Endothelial cell (in vitro differentiated cells): ENCODE results near the gene ADAP2. TPM values are rescaled to one million over a fixed set of nuclear protein-coding genes. Genes with fewer than 3 reads are reported as not detected.
A peak's percentile ranks its signal among the peaks of the same experiment; 100 is the strongest.
"Not testable (repeated sequence)": the region's sequence is repeated elsewhere in the genome, so short reads cannot be mapped to it uniquely, and the experiment has no call there.

Experiments
- DNase-seq: peaks from one replicate; pipeline ENCODE4 v3.0.0; 2021; ENCODE audit warnings: low spot score
- H3K27ac Mint-ChIP-seq: one replicate; pipeline ENCODE4 v1.8.0; 2021; ENCODE audit warnings: mixed read lengths, inconsistent platforms; ENCODE audit not compliant: unreplicated experiment
- H3K27me3 Mint-ChIP-seq: one replicate; pipeline ENCODE4 v1.8.0; 2021; ENCODE audit warnings: mild to moderate bottlenecking, moderate library complexity, mixed read lengths, inconsistent platforms; ENCODE audit not compliant: unreplicated experiment
- H3K36me3 Mint-ChIP-seq: one replicate; pipeline ENCODE4 v1.8.0; 2021; ENCODE audit warnings: mild to moderate bottlenecking, low read depth, mixed read lengths, inconsistent platforms; ENCODE audit not compliant: unreplicated experiment
- H3K4me1 Mint-ChIP-seq: one replicate; pipeline ENCODE4 v1.8.0; 2021; ENCODE audit warnings: mild to moderate bottlenecking, mixed read lengths, inconsistent platforms; ENCODE audit not compliant: unreplicated experiment
- H3K4me3 Mint-ChIP-seq: one replicate; pipeline ENCODE4 v1.8.0; 2021; ENCODE audit warnings: mild to moderate bottlenecking, mixed read lengths, inconsistent platforms; ENCODE audit not compliant: unreplicated experiment
- H3K9me3 Mint-ChIP-seq: one replicate; pipeline ENCODE4 v1.8.0; 2021; ENCODE audit warnings: mixed read lengths, inconsistent platforms; ENCODE audit not compliant: unreplicated experiment
- total RNA-seq: library from RNA; stranded (reverse); fragmentation: NEBNext Ultra II Directional; extraction: Animal tissue kit (Norgen Biotek cat#: 25700); gene quantifications from one replicate; pipeline ENCODE4 v1.2.1, GENCODE V29; 2021; ENCODE audit not compliant: unreplicated experiment
- TF ChIP-seq, protein P1 (sequence below): fragments of 200-600 bp; sonication (generic); IDR thresholded peaks from one replicate; pipeline ENCODE4 v1.5.0; 2021; ENCODE audit warnings: antibody characterized with exemption; ENCODE audit not compliant: unreplicated experiment

ADAP2 gene
- total RNA-seq, 1 donor from 2014 or later: 0.95 TPM

DNA sequence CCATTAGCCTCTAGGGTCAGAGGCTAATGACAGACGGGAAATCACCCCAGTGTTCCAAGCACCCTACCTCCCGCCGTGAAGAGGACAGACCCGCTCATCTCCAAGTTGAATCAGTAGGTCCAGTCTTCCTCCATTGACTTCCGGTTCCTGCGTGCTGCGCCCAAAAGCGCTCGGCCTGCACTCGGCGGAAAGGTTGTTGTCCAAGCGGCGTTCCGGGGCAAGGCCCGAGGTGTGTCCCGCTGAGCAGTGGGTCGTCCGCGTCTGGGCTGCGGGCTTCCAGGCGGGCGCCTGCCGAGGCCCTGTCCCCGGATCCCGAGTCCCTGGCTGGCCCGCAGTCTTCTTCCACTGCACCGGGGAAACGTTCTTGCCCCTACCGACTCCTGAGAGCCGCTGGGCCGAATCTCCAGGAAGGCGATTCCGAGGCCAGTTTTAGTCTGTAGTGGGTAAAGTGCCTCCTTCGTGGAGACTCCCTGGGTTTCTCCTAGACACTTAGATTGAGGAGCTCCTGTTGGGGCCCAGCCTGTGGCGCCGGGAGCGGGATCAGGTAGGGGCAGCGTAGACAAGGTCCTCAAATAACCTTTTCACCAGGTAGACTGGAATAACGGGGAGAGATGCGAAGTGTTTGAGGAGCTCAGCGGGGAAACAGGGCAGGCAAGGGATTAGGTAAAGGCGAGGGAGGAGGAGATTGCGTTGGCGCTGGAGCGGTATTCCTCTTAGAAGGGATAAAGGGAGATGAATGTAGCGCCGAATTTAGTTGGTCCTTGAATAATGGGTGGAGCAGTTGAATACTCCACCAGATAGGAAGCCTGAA, 15.4 kb upstream of the ADAP2 start, which contains the start of gene TEFM:
TSS of gene TEFM (minus strand) at position 138 of the 811 bp plus-strand sequence. CDS start at position 98, 40 bp downstream.
- TF ChIP-seq, protein P1, sequence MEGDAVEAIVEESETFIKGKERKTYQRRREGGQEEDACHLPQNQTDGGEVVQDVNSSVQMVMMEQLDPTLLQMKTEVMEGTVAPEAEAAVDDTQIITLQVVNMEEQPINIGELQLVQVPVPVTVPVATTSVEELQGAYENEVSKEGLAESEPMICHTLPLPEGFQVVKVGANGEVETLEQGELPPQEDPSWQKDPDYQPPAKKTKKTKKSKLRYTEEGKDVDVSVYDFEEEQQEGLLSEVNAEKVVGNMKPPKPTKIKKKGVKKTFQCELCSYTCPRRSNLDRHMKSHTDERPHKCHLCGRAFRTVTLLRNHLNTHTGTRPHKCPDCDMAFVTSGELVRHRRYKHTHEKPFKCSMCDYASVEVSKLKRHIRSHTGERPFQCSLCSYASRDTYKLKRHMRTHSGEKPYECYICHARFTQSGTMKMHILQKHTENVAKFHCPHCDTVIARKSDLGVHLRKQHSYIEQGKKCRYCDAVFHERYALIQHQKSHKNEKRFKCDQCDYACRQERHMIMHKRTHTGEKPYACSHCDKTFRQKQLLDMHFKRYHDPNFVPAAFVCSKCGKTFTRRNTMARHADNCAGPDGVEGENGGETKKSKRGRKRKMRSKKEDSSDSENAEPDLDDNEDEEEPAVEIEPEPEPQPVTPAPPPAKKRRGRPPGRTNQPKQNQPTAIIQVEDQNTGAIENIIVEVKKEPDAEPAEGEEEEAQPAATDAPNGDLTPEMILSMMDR: no peak
- H3K4me3 Mint-ChIP-seq: peak within 1 kb of the TSS; percentile 99
- H3K9me3 Mint-ChIP-seq: no peaks in the 10 kb centered on the region
- peaks cover 1% of the 10 kb centered on the region for H3K27me3 Mint-ChIP-seq
- peaks cover 7% of the 10 kb centered on the region for H3K36me3 Mint-ChIP-seq
- peak; percentile 90 for DNase-seq
- peaks cover 9% of the 10 kb centered on the region for H3K4me1 Mint-ChIP-seq
- H3K27ac Mint-ChIP-seq: peak within 1 kb of the TSS; percentile 90

DNA sequence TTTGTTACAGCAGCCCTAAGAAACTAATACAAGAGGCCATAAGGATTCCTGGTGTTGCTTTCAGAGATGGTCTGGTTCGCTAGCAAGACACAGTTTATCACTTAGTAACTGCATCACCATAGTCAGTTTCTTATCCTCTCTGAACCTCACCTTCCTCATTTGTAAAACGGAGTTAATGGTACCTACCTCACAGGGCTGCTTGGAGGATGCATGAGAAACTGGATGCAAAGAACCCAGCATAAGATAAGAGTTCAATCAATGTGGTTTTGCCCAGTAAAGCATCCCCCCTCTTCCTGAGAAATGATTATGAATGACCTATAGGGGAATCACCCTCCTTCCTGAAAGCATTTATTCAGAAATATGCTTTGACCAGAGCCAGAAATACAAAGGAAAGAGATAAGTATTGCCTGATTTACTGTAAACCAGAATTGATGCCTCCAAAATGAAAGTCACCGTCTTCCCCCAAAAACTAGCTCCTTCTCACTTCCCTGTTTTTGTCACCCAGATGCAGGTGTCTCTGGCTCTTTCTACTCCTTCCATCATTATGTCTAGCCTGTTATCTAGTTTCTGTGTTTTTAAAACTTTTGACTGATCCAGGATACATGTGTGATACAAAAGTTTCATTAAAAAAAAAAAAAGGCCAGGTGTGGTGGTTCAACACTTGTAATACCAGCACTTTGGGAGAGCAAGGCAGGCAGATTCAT, 12.9 kb upstream of the ADAP2 start:
- Mint-ChIP-seq H3K4me1 (peaks cover 7% of the 10 kb centered on the region), H3K4me3 (no peak overlapping the region), H3K27me3 (peaks cover 1% of the 10 kb centered on the region), H3K36me3 (peaks cover 3% of the 10 kb centered on the region), H3K27ac (no peak overlapping the region), H3K9me3 (no peaks in the 10 kb centered on the region)
- TF ChIP-seq, protein P1: no peak
- DNase-seq: no peak

DNA sequence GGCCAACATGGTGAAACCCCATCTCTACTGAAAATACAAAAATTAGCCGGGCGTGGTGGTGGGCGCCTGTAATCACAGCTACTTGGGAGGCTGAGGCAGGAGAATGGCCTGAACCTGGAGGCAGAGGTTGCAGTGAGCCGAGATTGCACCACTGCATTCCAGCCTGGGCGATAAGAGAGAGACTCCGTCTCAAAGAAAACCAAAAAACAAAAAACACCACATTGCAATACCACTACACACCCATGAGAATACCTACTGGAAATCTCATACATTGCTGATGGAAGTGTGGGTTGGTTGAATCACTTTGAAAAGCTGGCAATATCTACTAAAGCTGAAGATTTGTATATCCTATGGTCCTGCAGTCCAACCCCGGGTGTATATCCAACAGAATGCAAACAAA, 11.6 kb upstream of the ADAP2 start:
- H3K4me3 Mint-ChIP-seq, H3K27ac Mint-ChIP-seq, H3K36me3 Mint-ChIP-seq, H3K27me3 Mint-ChIP-seq, H3K4me1 Mint-ChIP-seq, DNase-seq, H3K9me3 Mint-ChIP-seq: not testable (repeated sequence)

DNA sequence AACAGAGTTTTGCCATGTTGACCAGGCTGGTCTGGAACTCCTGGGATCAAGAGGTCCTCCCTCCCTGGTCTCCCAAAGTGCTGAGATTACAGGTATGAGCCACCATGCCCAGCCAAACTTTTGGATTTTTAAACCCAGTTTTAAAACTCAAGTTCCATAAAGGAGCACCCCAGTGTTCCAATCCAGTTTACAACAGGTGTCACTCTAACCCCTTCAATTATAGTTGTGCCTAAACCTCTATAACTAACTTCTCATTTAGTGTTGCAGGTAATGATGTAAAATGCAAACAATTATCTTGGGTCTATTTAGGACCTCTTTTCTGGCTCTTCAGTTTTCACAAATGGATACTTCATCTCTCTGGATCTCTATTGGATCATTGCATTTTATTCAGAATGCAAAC, 7.8 kb upstream of the ADAP2 start:
- no peak for DNase-seq
- H3K27me3 Mint-ChIP-seq: no peaks in the 10 kb centered on the region
- TF ChIP-seq, protein P1: no peak
- H3K4me1 Mint-ChIP-seq: no peaks in the 10 kb centered on the region
- no peaks in the 10 kb centered on the region for H3K9me3 Mint-ChIP-seq
- H3K36me3 Mint-ChIP-seq: no peaks in the 10 kb centered on the region
- H3K27ac Mint-ChIP-seq: no peak overlapping the region
- no peak overlapping the region for H3K4me3 Mint-ChIP-seq

DNA sequence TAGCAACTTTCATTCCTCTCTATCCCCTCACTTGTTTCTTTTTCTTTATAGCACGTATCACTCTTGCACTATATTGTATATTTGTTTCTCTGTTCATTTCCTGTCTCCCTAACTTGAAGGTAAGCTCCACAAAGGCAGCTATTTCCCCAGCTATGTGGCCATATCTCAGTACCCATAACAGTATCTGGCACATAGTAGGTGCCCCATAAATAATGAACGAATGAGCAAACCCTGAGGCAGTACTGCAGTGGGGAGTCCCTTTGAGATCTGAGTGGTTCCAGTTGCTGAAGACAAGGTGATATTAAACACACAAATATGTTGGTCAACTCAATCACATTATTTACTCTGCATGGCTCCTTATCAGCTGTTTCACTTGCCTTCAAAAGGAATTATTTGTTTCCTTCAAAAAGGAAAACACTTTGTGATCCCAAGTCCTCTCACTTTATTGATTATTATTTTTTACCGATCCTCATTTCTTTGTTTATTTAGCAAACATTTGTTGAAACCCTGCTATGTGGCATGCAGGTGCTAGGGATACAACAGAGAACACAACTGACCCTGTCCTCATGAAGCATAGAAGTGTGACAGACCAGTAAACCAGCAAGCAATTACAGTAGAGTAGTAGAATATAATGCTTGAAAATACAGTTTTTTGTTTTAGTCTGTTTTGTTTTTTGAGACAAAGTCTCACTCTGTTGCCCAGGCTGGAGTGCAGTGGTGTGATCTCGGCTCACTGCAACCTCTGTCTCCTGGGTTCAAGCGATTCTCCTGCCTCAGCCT, 5.7 kb upstream of the ADAP2 start:
- H3K4me1 Mint-ChIP-seq: peaks cover 4% of the 10 kb centered on the region
- TF ChIP-seq, protein P1: no peak
- no peak overlapping the region for H3K27ac Mint-ChIP-seq
- peaks cover 1% of the 10 kb centered on the region for H3K27me3 Mint-ChIP-seq
- H3K36me3 Mint-ChIP-seq: no peaks in the 10 kb centered on the region
- no peak overlapping the region for H3K4me3 Mint-ChIP-seq
- no peaks in the 10 kb centered on the region for H3K9me3 Mint-ChIP-seq
- no peak for DNase-seq
